ENCODE data around the gene YBX2. TPM values are rescaled to one million over a fixed set of nuclear protein-coding genes. Genes with fewer than 3 reads are reported as not detected.

YBX2 gene
- total RNA-seq, 3 donors from 2014 or later: 0.18 TPM; not detected in 2

DNA sequence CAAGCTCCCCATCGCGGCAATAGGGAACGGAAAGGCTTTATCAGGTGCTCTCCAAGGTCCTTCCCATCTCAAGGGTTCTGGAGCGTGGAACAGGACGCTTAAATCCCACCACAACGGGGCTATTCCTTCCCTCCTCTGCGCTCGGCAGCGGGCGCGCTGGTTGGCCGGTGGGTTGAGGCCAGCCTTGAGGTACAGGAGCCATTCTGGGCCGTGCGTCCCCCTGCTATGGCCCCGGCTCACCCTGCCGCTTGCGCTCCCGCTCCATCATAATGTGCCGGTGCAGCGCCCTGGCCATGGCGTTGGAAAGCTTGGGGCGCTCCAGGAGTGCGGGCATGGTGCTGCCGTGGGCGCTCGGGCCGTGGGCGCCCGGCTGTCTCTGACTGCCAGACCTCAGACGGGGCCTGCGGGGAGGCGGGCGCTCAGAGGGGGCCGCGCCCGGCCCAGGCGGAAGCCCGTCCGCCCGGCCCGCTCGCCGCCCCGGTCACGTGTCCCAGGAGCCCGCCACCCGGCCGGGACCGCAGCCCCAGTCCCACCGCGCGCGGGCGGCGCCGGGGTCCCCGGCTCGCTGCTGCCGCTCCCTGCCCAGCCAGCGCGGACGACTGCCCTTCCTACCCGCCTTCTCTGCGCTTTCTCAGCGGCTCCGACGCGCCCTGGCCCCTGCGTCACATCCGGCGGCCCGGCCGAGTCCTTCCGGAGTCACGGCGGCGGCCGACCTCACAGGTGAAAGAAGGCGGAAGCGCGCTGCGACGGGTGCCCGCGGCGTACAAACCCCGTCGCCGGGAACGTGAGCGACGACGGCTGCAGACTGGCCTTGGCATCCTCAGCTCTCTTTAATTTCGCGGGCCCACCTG lies 20.5 kb upstream of the YBX2 start, which contains the start of gene GPS2:
GPS2 (minus strand) TSS at position 642 of the 851 bp plus-strand sequence; CDS start at position 334, 308 bp downstream.
- peak within 1 kb of the TSS; percentile 87 for H3K4me3 Mint-ChIP-seq
- no peaks in the 10 kb centered on the region for H3K9me3 Mint-ChIP-seq
- peaks cover 46% of the 10 kb centered on the region for H3K4me1 Mint-ChIP-seq (ENCODE audit: low read depth)
- peak; percentile 91 for DNase-seq
- ATAC-seq: peak; percentile 76 to 77
- H3K27me3 Mint-ChIP-seq (ENCODE audit: low read depth): no peaks in the 10 kb centered on the region
- H3K36me3 Mint-ChIP-seq (ENCODE audit: insufficient read depth): peaks cover 33% of the 10 kb centered on the region

DNA sequence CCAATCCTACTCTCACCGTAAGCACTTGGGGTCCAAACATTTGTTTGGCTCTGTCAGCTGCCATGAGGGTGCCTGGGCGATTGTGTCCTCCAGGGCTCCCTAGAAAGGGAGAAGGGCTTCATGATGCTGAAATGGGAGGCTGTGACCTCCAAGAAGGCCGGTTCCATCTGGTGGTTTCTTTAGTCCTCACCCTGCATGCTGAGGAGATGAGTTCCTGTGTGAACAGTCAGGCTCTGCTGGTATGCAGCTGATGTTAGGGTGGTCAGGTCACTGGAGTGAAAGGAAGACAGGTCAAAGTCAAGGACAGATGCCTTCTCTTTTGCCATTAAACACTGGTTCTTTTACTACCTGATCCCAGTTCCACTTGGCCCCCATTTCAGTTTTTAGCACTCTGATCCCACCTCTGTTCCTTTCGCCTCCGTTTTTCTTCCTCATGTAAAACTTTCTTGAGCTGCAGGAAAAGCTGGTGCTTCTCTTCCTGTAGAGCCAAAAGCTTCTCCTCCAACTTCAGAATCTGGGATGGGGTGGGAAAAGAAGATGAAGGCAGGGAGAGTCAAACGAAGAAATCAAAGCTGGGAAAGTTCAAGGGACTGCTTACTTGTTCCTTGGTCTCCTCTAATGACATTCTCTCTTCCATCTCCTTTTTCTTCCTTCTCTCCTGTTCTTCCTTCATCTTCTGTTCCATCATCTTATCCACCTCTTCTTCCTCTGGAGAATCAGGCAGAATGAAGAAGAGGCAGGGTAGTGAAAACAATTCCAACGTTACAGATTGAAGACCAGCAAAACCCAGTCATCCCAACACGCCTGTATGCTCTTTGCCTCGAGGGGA lies 19.7 kb upstream of the YBX2 start:
- H3K36me3 Mint-ChIP-seq (ENCODE audit: insufficient read depth): peaks cover 41% of the 10 kb centered on the region
- ATAC-seq: no peak
- H3K9me3 Mint-ChIP-seq: no peaks in the 10 kb centered on the region
- H3K4me1 Mint-ChIP-seq (ENCODE audit: low read depth): peaks cover 55% of the 10 kb centered on the region
- H3K4me3 Mint-ChIP-seq: peak overlapping the region; percentile 87
- no peak for DNase-seq
- no peaks in the 10 kb centered on the region for H3K27me3 Mint-ChIP-seq (ENCODE audit: low read depth)

GRCh38 chr17:7313088-7313889 lies 18.9 kb upstream of the YBX2 start:
- DNase-seq: no peak
- H3K27me3 Mint-ChIP-seq (ENCODE audit: low read depth): no peaks in the 10 kb centered on the region
- peaks cover 50% of the 10 kb centered on the region for H3K36me3 Mint-ChIP-seq (ENCODE audit: insufficient read depth)
- H3K4me3 Mint-ChIP-seq: peak overlapping the region; percentile 87
- H3K9me3 Mint-ChIP-seq: no peaks in the 10 kb centered on the region
- ATAC-seq: peak; percentile 8 to 17
- peaks cover 59% of the 10 kb centered on the region for H3K4me1 Mint-ChIP-seq (ENCODE audit: low read depth)

- DNase-seq (no peak), ATAC-seq (no peak)
- Mint-ChIP-seq H3K4me3 (peak overlapping the region; percentile 94), H3K4me1 (ENCODE audit: low read depth) (peaks cover 59% of the 10 kb centered on the region), H3K27me3 (ENCODE audit: low read depth) (no peaks in the 10 kb centered on the region), H3K9me3 (no peaks in the 10 kb centered on the region), H3K36me3 (ENCODE audit: insufficient read depth) (peaks cover 50% of the 10 kb centered on the region)
These were observed 18.1 kb upstream of the YBX2 start for GRCh38 chr17:7312432-7313087.

- peaks cover 47% of the 10 kb centered on the region for H3K36me3 Mint-ChIP-seq (ENCODE audit: insufficient read depth)
- DNase-seq (no peak), ATAC-seq (no peak)
- H3K27me3 Mint-ChIP-seq (ENCODE audit: low read depth): no peaks in the 10 kb centered on the region
- no peaks in the 10 kb centered on the region for H3K9me3 Mint-ChIP-seq
- peaks cover 60% of the 10 kb centered on the region for H3K4me1 Mint-ChIP-seq (ENCODE audit: low read depth)
- H3K4me3 Mint-ChIP-seq: peak overlapping the region; percentile 94
These were observed 16.8 kb upstream of the YBX2 start for GRCh38 chr17:7311110-7311705.

DNA sequence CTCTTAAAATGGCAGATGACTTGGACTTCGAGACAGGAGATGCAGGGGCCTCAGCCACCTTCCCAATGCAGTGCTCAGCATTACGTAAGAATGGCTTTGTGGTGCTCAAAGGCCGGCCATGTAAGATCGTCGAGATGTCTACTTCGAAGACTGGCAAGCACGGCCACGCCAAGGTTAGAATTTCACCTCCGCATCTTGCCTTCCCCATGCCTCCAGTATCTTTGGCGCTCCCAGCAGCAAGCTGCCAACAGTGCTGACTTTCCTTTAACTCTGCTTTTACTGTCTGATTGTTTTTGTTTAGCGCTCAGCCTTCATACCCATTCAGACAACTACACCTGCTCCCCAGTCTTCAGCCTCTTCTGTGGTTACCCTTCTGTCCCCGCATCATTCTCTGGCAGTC lies 15.2 kb upstream of the YBX2 start:
- DNase-seq: no peak
- no peaks in the 10 kb centered on the region for H3K27me3 Mint-ChIP-seq (ENCODE audit: low read depth)
- H3K4me3 Mint-ChIP-seq: peak overlapping the region; percentile 94
- H3K36me3 Mint-ChIP-seq (ENCODE audit: insufficient read depth): peaks cover 47% of the 10 kb centered on the region
- H3K9me3 Mint-ChIP-seq: no peaks in the 10 kb centered on the region
- H3K4me1 Mint-ChIP-seq (ENCODE audit: low read depth): peaks cover 60% of the 10 kb centered on the region
- ATAC-seq: no peak

GRCh38 chr17:7308625-7309433 lies 14.4 kb upstream of the YBX2 start:
- H3K36me3 Mint-ChIP-seq (ENCODE audit: insufficient read depth): peaks cover 47% of the 10 kb centered on the region
- H3K27me3 Mint-ChIP-seq (ENCODE audit: low read depth): peaks cover 2% of the 10 kb centered on the region
- ATAC-seq (peak; percentile 35 to 36), DNase-seq (peak; percentile 84)
- H3K4me3 Mint-ChIP-seq: peak overlapping the region; percentile 94
- H3K4me1 Mint-ChIP-seq (ENCODE audit: low read depth): peaks cover 52% of the 10 kb centered on the region
- H3K9me3 Mint-ChIP-seq: no peaks in the 10 kb centered on the region

DNA sequence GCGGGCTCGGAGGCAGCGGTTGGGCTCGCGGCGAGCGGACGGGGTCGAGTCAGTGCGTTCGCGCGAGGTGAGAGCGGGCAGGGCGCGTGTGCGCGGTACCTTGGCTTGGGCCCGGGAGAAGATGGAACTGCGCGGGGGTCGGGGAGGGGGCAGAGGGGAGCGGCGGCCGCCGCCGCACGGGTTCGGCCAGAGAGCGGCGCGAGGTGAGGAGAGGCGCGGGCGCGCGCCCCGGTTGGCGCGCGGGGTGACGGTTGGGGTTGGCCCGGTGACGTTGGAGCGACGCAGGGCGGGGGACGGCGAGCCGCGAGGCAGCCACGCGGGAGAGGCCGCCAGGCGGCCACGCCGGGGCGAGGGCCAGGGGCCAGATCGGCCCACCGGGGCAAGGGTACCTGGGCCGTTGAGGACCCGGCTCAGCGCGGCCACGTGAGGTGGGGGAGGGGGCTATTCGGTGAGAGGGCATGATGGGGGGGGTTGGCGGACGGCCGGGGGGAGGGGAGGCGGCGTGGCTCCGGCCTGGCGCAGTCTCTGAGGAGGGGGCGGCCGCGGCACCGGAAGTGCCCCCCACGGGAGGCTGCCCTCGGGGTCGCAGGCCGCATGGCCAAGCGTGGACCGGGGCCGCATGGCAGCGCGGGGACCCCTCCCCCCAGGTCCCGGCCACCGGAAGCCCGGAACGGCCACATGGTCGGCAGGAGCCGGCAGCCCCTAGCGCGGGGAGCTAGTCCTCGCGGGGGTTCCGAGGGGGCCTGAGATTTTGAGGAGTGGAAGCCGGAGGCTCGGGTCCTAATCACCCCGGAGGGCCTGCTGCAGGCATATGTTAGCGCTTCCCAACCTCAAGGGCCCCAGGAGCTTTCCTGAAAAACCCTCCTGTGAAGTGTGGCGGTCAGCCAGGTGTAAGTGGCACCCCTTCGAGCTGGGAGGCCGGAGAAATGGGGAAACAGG lies 13.5 kb upstream of the YBX2 start:
- Mint-ChIP-seq H3K4me1 (ENCODE audit: low read depth) (peaks cover 43% of the 10 kb centered on the region), H3K9me3 (no peaks in the 10 kb centered on the region), H3K4me3 (peak overlapping the region; percentile 94), H3K36me3 (ENCODE audit: insufficient read depth) (peaks cover 40% of the 10 kb centered on the region), H3K27me3 (ENCODE audit: low read depth) (peaks cover 2% of the 10 kb centered on the region)
- ATAC-seq: peak; percentile 3 to 4
- DNase-seq: peak; percentile 46

DNA sequence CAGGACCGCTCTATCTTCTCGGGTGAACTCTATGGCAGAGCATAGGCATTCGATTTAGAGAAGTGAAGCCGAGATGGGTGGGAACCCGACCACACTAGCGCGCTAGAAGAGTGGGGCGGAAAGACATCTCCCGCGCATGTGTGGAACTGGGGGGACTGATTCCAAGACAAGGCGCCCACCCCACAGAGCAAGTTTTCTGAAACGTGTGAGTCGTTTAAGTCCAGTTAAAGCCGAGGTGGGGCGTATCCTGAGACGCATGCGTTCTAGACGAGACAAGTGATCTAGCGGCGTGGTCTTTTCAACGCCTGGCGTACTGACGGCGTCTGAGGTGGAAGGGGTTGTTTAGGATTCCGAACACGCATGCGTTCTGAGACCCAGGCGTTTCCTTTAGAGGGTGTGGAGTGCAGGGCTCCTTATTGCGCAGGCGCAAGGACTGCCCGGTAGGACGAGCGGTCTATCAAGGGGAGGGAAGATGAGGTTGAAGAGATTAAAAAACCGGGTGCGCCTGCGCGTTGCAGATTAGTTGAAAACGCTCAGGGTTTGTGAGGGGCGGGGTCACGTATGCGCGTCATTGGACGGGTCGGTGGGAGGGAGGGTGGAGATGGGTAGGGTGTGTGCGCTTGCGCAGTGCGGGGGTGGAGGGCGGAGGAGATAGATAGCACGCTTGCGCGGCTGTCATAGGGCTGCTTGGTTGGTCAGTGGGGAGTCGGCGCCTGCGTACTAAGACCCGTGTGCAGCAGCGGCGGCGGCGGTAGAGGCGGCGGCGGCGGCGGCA lies 12.7 kb upstream of the YBX2 start, which contains the start of gene EIF5A:
EIF5A (plus strand) TSS at position 718 of the 775 bp plus-strand sequence. CDS start 2,008 bp downstream, outside the sequence.
- peak within 1 kb of the TSS; percentile 94 for H3K4me3 Mint-ChIP-seq
- DNase-seq: peak; percentile 100
- H3K4me1 Mint-ChIP-seq (ENCODE audit: low read depth): peaks cover 36% of the 10 kb centered on the region
- peak; percentile 72 to 73 for ATAC-seq
- peaks cover 2% of the 10 kb centered on the region for H3K27me3 Mint-ChIP-seq (ENCODE audit: low read depth)
- no peaks in the 10 kb centered on the region for H3K9me3 Mint-ChIP-seq
- peaks cover 32% of the 10 kb centered on the region for H3K36me3 Mint-ChIP-seq (ENCODE audit: insufficient read depth)

GRCh38 chr17:7304179-7304578 lies 9.7 kb upstream of the YBX2 start:
- Mint-ChIP-seq H3K4me3 (peak overlapping the region; percentile 26), H3K4me1 (ENCODE audit: low read depth) (peaks cover 9% of the 10 kb centered on the region), H3K36me3 (ENCODE audit: insufficient read depth) (peaks cover 9% of the 10 kb centered on the region), H3K9me3 (no peaks in the 10 kb centered on the region), H3K27me3 (ENCODE audit: low read depth) (peaks cover 2% of the 10 kb centered on the region)
- no peak for ATAC-seq
- DNase-seq: no peak

DNA sequence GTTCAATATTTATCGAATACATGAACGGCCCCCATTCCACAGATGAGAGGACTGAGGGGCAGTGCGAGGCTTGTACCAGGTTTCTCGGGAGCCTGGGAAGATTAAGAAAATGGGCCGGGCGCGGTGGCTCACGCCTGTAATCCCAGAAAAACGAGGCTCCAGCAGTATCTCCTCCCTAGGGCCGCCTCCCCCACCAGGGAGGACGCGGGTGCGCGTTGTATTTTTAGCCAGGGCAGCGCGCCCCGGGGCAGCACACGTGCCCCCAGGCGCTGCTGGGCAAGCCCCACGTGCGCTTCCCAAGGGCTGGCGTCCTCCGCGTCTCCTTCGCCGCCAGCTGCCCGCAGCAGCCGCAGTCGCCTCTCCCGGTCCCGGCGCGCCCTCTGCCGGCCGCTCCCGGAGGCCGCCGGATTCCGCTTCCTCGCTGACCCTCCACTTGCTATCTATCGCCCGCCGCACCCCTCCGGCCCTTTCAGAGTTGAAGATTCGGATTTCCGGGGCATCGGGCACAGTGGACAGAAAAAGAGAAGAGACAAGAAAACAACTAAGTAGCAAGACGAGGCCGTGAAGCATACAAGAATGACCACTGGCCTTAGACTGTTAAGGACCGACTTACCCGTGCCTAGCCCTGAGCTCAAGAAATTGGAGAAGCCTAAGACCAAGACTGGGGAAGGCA lies 1.9 kb upstream of the YBX2 start:
- ATAC-seq (peak; percentile 49 to 53), DNase-seq (peak; percentile 65)
- H3K4me1 Mint-ChIP-seq (ENCODE audit: low read depth): peaks cover 19% of the 10 kb centered on the region
- H3K36me3 Mint-ChIP-seq (ENCODE audit: insufficient read depth): no peaks in the 10 kb centered on the region
- peaks cover 30% of the 10 kb centered on the region for H3K27me3 Mint-ChIP-seq (ENCODE audit: low read depth)
- H3K4me3 Mint-ChIP-seq: no peak overlapping the region
- H3K9me3 Mint-ChIP-seq: no peaks in the 10 kb centered on the region

Data from activated T-cell treated with anti-CD3 and anti-CD28 coated beads, Interleukin-2, amount 50 U/mL, for 4 hours (primary cell).